ENCODE data around the gene TYW1.

GRCh38 chr7:66958538-66959350 is 37.9 kb upstream of the TYW1 start:
- no peak for TF ChIP-seq AFF4 (CRISPR knock-in tag; IDR thresholded peaks at IDR 0.05; ENCODE audit: borderline replicate concordance)
- TF ChIP-seq TCF7 (CRISPR knock-in tag; IDR thresholded peaks at IDR 0.05; ENCODE audit: low read depth), result no peak
- TF ChIP-seq CTCF (IDR thresholded peaks at IDR 0.05), result no peak
- no peak for TF ChIP-seq ELF4 (CRISPR knock-in tag; IDR thresholded peaks at IDR 0.05; ENCODE audit: low read depth)
- no peak for TF ChIP-seq ATF1 (CRISPR knock-in tag; IDR thresholded peaks at IDR 0.05)
- no peak for TF ChIP-seq SP1 (CRISPR knock-in tag; conservative IDR thresholded peaks at IDR 0.05)
- no peak for TF ChIP-seq NR3C1 (CRISPR knock-in tag; conservative IDR thresholded peaks at IDR 0.05; ENCODE audit: low read depth)
- no peak for TF ChIP-seq USF1 (CRISPR knock-in tag; IDR thresholded peaks at IDR 0.05)
- TF ChIP-seq FOXJ3 (CRISPR knock-in tag; IDR thresholded peaks at IDR 0.05; ENCODE audit: borderline replicate concordance), result no peak
- TF ChIP-seq MAX (CRISPR knock-in tag; IDR thresholded peaks at IDR 0.05), result no peak
- TF ChIP-seq HMGXB4 (CRISPR knock-in tag; IDR thresholded peaks at IDR 0.05), result no peak
- TF ChIP-seq ZNF512 (CRISPR knock-in tag; IDR thresholded peaks at IDR 0.05; ENCODE audit: borderline replicate concordance), result no peak
- TF ChIP-seq TP53 (CRISPR knock-in tag; IDR thresholded peaks at IDR 0.05), result no peak
- no peak for TF ChIP-seq SMAD3 (CRISPR knock-in tag; IDR thresholded peaks at IDR 0.05; ENCODE audit: borderline replicate concordance)
